Ecto neural progenitor cell (in vitro differentiated cells): ENCODE data around the gene ADPRH.
A peak's percentile ranks its signal among the peaks of the same experiment; 100 is the strongest.
"Not testable (repeated sequence)": the region's sequence is repeated elsewhere in the genome, so short reads cannot be mapped to it uniquely, and the experiment has no call there.

Experiments used
- DNase-seq: peaks from one replicate; pipeline ENCODE4 v3.0.0-alpha.2; 2018; ENCODE audit warnings: low spot score

ADPRH gene

DNA sequence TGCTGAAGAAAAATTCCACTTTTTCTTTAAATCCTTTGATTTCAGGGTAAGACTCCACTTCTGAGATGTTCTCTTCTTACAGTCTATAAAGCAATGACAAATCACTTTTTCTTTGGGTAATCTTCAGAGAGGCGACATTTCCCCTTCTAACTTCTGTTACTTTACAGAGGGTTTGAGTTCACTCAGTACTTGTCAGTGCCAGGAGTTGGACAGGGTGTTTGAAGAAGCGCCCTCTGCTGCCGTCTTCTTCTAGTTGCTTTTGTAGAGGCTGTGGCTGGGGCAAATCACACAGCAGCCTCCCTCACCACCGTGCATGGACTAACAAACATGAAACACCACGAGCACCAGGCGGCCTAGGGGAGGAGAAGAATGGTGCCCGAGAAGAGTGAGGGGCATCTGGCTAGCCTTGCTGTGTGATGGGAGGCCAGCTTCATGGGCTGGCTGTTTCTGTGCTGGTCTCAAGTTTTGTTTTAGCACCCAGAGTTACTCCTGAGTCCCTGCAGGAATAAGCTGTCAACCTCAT is 19.8 kb upstream of the ADPRH start, which contains the start of gene CD80:
TSS of gene CD80 (minus strand) at position 174 of the 523 bp plus-strand sequence. CDS start 1,886 bp downstream, outside the sequence.
- DNase-seq = peak; percentile 68

DNA sequence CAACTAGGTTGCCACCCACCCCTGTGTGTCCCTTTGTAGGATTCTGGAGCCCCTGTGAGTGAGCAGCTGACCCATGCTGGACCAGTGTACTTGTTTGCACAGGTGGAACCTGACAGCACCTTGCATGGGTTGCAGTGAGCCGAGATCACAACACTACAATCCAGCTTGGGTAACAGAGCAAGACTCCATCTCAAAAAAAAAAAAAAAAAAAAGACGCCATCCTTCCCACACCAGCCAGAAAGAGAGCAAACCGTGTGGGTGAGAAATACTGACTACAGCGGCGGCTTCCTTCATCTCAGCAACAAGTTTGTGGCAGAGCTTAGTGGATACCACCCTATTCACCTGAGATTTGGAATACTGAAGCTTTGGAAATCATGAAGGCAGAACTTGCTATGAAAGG is 19.1 kb upstream of the ADPRH start:
- DNase-seq = no peak

DNA sequence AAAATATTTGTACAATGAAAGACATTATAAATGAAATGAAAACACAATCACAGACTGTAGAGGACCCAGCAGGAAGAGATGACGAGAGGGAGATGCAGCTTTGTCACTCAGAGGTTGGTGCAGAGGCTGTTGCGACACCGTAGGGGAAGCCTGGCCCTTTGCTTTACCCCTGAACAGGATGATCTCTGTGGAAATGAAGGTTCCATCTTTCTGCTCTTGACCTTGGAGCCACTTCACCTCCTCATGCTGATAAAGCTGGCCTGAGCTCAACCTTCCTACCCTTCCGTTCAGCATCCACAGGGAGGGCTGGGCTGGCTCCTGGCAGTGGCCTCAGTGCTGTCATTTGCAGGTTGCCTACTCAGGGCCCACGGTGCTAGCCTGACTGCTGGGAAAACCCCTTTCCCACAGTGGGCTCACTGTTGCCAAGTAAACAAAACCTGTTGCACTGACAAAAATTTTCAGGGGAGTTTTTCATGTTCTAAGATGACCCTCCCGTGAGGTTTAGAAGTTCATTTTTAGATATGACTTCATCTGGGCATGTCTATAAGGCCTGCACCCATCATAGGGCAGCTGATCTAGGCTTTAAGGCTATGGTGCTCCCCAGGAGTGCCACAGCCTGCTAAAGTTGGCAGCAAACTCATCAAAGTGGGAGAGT is 16.9 kb upstream of the ADPRH start:
- DNase-seq = no peak

DNA sequence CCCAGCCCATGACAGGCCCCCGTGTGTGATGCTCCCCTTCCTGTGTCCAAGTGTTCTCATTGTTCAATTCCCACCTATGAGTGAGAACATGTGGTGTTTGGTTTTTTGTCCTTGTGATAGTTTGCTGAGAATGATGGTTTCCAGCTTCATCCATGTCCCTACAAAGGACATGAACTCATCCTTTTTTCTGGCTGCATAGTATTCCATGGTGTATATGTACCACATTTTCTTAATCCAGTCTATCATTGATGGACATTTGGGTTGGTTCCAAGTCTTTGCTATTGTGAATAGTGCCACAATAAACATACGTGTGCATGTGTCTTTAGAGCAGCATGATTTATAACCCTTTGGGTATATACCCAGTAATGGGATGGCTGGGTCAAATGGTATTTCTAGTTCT is 16.0 kb upstream of the ADPRH start:
- not testable (repeated sequence) for DNase-seq

DNA sequence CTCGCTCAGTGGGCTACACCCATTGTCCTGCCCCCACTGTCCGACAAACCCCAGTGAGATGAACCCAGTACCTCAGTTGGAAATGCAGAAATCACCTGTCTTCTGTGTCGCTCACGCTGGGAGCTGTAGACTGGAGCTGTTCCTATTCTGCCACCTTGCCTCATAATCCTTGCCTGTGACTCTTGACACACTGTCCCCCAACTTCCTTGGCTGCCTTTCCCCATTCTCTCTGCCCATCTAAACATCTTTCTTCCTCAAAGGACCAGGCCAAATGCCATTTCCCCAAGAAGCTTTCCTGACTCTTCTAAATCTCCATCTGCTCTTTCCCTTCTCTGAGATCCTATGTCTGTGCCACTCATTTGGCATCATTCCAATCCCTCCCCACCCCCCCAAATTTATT is 10.1 kb upstream of the ADPRH start:
- DNase-seq = no peak

DNA sequence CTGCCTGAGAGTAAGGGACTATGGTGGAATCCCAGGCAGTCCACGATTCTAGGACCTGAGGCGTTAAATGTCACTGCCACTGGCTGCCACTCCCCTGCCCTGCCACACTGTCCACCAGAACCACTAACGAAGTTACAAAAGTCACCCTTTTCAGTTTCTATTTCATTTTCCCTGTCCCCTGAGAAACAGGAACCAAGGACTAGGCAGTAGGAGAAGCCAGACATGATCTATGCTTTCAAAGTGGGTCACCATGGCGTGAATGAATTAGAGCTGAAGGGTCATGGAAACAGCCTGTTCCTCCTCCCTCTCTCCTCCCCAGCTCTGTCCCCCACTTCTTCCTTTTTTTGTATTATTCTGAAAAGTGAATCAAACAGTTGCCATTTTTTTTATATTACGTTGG is 9.1 kb upstream of the ADPRH start:
- no peak for DNase-seq

DNA sequence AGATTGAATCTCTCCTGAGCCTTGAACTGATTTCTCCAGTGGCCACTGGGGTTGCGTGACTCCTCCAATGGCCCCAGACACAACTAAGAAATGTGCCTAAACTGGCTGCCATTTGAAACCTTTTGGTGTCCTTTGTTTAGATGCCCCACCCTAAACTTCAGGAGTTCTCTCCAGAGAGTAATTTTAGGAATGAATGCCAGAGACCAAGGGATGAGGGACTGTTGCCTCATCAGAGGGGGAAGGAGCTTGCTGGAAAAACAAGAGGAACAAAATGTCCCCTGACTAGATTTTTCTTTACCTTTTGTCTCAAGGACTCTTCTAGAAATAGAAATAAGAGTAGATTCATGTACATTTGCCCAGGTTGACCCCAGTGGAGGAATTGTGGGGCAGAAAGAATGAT is 8.1 kb upstream of the ADPRH start:
- no peak for DNase-seq

DNA sequence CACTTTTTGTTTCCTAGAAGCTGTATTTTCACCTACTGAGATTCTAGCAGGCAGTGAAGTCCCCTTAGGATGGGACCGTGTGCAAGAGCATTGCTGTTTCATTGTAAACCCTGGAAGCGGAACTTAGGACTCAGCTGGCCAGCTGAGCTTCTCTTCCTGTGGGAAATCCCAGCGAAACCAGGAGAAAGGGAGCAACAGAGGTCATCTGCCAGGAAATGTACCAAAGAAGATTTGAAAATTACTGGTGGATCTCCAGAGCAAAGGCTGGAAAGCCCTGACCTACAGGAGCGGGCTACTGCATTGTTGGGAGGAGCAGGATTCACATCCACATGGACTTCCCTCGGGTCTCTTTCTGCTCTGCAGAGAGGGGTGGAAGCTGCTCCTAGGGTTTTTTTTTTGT is 7.6 kb upstream of the ADPRH start:
- DNase-seq = no peak

DNA sequence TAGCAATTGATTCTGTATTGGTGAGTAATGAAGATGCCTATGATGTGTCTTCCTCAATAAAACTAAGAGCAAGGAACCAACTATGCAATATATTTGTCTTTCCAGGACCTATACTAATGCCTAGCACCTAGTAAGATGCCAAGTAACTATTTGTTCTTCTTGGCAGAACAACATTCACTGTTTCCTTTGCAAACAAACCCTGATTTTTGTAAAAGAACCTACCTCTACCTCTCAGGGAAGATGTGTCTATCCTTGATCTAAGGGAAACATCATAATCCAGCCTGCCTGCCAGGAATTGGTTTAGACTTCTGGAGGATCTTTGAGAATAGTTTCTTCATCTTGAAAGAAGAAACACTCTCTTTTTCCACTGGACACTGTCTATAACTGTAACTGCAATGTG is 3.8 kb upstream of the ADPRH start:
- DNase-seq = no peak

DNA sequence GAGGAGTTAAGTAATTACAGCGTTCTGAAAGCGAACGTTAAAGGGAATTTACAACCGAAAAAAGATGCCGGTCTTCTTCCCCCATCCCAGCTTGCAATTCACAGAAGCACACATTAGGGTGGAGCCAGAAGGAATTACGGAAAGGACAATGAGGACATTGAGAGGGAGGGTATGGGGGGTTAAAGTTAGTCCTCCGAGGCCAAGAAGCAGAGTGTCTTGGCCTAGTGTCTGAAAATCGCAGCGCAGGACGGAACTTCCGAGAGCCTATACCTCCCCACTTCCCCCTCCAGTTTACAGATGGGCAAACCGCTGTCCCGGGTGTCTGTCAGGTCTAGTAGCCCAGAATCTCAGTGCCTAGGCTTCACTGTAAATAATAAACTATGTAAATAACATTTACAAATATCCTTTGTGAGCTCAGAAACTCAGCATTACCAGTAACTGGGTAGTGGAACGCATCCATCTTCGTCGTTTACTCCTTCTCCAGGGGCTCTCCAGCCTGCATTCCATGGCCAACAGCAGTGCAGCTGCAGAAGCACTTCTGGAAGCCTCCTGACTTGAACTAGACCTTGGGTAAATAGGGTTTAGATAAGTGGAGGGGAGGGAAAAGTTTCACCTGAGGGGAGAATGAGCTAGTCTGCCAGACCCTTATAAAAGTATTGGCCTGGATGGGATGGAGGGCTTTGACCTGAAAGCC is 922 bp downstream of the ADPRH start:
- peak; percentile 65 for DNase-seq

DNA sequence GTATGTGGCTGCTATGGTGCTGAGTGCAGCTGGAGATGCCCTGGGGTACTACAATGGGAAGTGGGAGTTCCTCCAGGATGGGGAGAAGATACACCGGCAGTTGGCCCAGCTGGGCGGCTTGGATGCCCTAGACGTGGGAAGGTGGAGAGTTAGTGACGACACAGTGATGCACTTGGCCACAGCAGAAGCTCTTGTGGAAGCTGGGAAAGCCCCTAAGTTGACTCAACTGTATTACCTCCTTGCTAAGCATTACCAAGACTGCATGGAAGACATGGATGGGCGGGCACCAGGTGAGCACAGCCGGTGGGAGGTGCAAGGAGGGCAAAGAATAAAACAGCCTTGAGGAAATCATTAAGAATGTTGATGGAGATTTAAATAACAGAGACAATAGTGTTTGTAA is 2.9 kb downstream of the ADPRH start:
- DNase-seq = no peak

DNA sequence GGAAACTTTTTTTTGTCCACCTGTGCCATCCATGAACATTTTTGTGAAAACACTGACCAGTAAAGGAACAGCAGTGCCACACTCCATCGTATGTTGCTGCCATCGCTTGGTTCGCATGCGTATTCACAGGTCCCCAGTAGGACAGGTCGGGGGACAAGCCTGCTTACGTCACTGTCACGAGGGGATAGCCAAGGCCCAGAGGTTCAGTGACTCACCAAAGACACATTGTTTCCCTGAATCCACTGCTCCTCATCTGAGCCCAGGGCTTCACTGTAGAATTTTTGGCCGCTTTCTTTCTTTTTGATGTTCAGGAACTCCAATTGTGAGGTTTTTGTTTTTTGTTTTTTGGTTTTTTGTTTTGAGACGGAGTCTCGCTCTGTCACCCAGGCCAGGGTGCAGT is 5.9 kb downstream of the ADPRH start:
- no peak for DNase-seq

DNA sequence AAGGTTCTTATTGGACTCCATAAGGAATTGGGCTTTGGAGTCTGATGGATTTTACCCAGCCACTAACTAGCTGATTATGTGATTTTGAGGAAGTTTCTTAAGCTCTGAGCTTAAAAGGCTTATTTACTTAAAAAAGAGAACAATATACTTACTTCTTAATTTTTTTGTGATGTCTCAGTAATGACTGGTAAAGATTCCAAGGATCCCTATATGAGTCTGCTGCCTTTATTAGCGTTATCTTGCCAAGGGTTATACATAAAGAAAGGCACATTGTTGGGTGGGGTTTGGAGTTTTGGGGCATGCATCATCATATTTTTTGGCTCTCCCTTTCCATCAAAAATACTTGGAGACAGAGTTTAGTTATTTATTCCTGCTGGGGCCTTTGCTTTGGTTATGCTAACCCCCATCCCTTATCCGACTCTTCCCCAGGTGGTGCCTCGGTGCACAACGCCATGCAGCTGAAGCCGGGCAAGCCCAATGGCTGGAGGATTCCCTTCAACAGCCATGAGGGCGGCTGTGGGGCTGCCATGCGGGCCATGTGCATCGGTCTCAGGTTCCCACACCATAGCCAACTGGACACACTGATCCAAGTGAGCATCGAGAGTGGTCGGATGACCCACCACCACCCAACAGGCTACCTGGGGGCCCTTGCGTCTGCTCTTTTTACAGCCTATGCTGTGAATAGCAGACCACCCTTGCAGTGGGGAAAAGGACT is 6.7 kb downstream of the ADPRH start:
- no peak for DNase-seq

DNA sequence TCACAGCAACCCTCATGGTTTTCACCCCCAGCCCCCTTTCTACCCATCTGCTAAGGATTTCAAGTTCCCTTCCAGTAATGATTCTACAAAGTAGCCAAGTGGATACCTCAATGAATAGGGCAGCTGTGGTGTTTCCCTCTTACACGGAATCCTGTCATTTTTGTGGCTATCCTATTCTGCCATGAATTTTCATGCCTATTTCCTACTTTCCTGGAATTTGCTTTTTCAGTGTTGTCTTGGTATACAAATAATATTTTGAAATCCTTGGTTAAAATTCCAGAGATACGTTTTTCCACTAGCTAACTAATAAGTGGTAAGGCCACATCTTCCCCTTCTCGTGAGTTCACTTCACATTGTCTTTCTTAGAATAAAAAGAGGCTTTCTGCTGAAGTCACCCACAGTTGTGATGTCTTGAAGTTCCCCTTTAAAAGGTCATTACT is 7.5 kb downstream of the ADPRH start:
- no peak for DNase-seq

DNA sequence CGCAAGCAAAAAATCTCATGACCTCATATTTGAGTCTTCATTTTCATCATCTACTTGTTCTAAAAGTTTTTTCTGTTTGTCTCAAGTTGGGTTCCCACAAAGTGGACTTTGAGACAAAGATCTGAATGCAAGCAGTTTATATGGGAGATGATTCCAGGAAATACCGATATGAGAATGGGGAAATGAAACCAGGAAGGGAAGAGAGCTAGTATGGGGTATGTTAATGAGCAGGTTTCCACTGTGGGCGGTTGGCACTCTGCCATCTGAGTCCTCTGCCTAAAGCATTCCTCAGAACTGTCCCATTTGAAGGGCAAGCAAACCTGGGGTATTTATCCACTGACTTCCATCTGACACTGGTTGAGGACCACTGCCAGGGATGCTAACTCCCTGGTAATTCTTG is 8.8 kb downstream of the ADPRH start:
- DNase-seq = no peak

DNA sequence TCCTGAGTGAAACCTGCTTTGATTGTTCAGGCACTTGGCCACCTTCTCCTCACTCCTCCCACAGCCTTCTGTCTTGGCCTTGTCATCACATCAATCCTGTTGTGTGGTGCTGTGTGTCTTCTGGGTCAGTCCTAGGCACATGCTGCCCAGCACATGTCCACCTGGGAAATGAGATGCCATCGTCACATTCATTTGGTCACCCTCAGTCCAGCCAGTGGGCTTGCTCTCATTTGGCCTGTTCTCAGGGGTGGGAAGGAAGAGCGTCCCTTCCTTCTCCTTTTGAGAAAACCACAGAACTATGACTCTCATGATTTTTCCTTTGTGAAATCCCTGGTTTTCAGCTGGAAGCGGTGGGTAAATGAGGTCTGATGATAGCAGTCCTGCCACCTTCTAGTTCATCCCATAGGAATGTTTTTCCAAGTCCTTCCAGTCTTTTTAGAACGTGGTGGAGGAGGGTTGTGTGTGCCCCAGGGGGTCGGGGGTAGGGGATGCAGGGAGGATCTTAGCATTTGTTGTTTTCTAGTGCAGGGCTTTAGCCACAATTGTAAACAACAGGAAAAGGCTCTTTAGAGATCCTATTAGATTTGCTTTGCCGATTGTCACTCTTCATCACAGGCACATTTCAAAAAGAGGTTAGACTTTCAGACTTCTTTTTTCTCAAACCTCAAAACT is 9.9 kb downstream of the ADPRH start:
- DNase-seq = no peak

DNA sequence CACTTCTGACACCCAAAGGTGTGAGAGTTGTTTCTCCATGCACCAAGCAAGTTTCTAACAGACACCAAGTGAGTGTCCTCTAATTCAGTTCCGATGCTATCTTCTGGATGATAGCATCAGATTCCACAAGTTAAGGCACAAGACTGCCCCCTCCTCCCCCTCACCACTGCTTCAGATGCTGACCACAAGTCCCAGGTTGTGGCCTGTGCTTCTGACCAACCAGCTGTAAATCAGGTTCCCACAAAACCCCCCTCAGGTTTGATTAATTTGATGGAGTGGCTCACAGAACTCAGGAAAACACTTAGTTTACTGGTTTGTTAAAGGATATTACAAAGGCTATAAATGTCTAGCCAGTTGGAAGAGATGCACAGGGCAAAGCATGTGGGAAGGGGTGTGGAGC is 11.4 kb downstream of the ADPRH start:
- no peak for DNase-seq

DNA sequence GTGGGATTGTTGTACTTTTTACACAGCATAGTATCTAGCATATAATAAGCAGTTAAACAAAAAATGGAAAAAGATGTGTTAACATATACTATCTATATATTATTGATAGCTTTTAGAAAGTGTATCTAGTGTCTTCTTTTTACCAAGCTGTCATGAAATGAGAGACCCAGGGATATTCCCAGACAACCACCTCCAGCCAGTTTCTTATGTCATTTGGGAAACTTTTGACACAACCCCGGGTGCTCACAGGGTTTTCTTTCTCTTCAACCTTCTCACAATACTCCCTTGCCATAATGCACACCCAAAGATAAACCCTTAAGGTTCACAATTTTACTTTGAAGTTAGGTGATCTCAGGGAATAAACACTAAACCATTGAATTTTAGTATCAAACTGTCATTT is 13.6 kb downstream of the ADPRH start:
- no peak for DNase-seq

DNA sequence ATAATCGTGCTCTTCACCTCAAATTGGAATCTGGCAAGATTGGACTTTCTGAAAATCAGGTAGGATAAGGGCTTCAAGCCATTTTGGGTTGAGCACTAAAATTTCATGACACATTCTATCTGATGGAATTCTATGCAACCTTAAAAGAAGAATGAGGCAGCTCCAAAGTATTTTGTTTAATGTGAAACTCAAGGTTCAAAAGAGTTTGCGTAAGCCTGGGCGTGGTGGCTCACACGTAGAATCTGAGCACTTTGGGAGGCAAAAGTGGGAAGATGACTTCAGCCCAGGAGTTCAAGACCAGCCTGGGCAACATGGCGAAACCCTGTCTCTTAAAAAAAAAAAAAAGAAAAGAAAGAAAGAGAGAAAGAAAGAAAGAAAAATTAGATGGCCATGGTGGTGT is 14.8 kb downstream of the ADPRH start:
- DNase-seq = no peak

DNA sequence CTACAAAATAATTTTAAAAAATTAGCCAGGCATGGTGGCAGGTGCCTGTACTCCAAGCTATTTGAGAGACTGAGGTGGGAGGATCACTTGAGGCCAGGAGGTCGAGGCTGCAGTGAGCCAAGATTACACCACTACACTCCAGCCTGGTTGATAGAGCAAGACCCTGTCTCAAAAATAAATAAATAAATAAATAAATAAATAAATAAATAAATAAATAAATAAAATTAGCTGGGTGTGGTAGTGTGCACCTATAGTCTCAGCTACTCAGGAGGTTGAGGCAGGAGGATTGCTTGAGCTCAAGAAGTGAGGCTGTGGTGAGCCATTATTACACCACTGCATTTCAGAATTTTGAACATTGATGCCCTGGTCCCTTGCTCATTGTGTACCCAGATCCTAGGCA is 15.6 kb downstream of the ADPRH start:
- DNase-seq = not testable (repeated sequence)

DNA sequence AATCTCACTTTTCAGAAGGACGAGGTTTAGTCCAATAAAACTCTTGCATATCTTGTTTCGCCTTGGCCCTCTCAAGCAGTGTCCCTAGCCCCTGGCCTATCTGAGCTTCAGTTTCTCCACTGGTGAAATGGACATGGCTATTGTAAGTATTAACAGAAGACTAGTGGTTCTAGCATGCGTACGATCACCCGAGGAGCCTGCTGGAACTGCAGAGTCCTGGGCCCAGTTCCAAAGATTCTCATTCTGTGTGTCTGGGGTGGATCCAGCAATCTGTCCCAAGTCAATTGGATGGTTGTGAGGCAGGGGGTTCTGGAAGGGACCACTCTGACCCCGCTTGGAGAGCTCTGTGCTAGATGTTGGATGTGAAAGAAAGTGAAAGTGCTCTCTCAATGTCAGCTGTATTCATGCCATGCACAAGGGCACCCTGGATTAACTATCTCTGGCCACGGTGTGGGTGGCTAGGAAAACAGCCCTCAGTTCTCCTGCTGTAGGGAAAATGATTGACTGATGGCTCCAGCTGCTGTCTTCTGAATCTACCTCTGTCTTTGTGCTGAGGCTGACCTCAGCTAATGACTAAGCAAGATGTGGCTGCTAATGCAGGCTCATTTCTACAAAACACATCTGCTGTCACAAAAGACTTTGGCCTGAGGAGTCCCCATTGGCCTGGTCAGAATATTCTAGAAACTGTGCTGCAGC is 16.5 kb downstream of the ADPRH start:
- DNase-seq = no peak

DNA sequence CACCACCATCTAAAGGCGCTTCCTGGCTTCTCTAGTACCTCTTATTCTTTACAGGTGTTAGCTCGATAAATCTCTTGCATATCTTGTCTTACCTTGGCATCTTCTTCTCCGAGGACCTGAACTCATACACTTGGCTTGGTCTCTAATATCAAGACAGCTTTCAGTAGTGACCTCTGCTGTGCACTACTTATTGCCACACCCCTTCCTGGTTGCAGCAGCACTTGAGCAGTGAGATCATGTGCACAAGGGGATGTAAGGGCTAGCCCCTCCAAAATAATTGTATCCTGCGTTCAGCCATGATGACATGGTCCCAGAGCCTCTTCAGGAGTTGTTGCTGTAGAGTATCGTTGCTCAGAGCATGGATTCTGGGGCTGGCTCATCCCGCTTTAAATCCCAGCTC is 17.1 kb downstream of the ADPRH start:
- DNase-seq = no peak
